H1 (cell line): ENCODE results near the gene DOCK9. TPM values are rescaled to one million over a fixed set of nuclear protein-coding genes. Genes with fewer than 3 reads are reported as not detected.

Experiments
- CTCF ChIA-PET: fragments of 300-600 bp; sonication (Branson Sonifier 250); formaldehyde crosslinking; loops from one replicate; lab custom pipeline; 2021; ENCODE audit not compliant: partially characterized antibody; lab: Charles Lee
- POLR2A ChIA-PET: fragments of 300-600 bp; sonication (Branson Sonifier 250); formaldehyde crosslinking; loops from one replicate; lab custom pipeline; 2021; ENCODE audit warnings: inconsistent platforms; ENCODE audit not compliant: partially characterized antibody; lab: Charles Lee
- DNase-seq, 2 experiments: peaks; one replicate each; pipeline versions ENCODE4 v3.0.0 to v3.0.0-alpha.2; 2010 to 2022; ENCODE audit warnings: low spot score in 2 of 2, low read depth in 1 of 2, mixed read lengths in 1 of 2
- FAIRE-seq: peaks from 2 replicates; lab custom pipeline; 2011; peaks lifted over from hg19 to GRCh38; lab: Jason Lieb, UNC
- H2AFZ ChIP-seq: 2 replicates; pipeline ENCODE4 v1.8.1; 2012; ENCODE audit warnings: low read length, inconsistent platforms
- H2AK5ac ChIP-seq: 2 replicates; pipeline ENCODE4 v1.6.1; 2013; ENCODE audit warnings: low read depth, low read length
- H2BK120ac ChIP-seq: replicated peaks from 2 replicates; pipeline ENCODE3; 2013; ENCODE audit warnings: low read depth, low read length, inconsistent platforms
- H2BK12ac ChIP-seq: 2 replicates; pipeline ENCODE4 v1.6.1; 2013; ENCODE audit warnings: low read depth, low read length
- H2BK15ac ChIP-seq: 2 replicates; pipeline ENCODE4 v1.6.1; 2013; ENCODE audit warnings: low read length
- H2BK20ac ChIP-seq: 2 replicates; pipeline ENCODE4 v1.6.1; 2013; ENCODE audit warnings: low read length
- H2BK5ac ChIP-seq: 2 replicates; pipeline ENCODE4 v1.6.1; 2013; ENCODE audit warnings: low read depth, low read length
- H3K14ac ChIP-seq: 2 replicates; pipeline ENCODE4 v1.6.1; 2013; ENCODE audit warnings: inconsistent platforms; ENCODE audit not compliant: insufficient read length
- H3K18ac ChIP-seq: 2 replicates; pipeline ENCODE4 v1.6.1; 2013; ENCODE audit warnings: low read length; ENCODE audit errors: extremely low read depth
- H3K23ac ChIP-seq: 2 replicates; pipeline ENCODE4 v1.6.1; 2013; ENCODE audit warnings: inconsistent platforms; ENCODE audit not compliant: insufficient read length
- H3K23me2 ChIP-seq: 2 replicates; pipeline ENCODE4 v1.6.1; 2013; ENCODE audit warnings: low read depth, low read length
- H3K27ac ChIP-seq: 2 replicates; pipeline ENCODE4 v1.6.1; 2011; ENCODE audit warnings: low read depth, low read length, inconsistent platforms
- H3K27me3 ChIP-seq, 4 experiments: replicated peaks in 1 of 4; 1 replicate in 1 of 4; 2 replicates in 3 of 4; pipeline versions ENCODE4 v1.6.1 to v1.8.1; 2011 to 2013; ENCODE audit warnings: low read length in 3 of 4, mild to moderate bottlenecking in 3 of 4, inconsistent platforms in 2 of 4, mixed read lengths in 2 of 4, moderate library complexity in 1 of 4; ENCODE audit not compliant: control insufficient read depth in 3 of 4, insufficient read depth in 3 of 4; ENCODE audit errors: extremely low read depth in 1 of 4
- H3K36me3 ChIP-seq, 4 experiments: 2 replicates each; pipeline versions ENCODE4 v1.6.1 to v1.8.1; 2011 to 2013; ENCODE audit warnings: mild to moderate bottlenecking in 4 of 4, low read length in 3 of 4, moderate library complexity in 2 of 4, control low read depth in 1 of 4, inconsistent platforms in 1 of 4; ENCODE audit not compliant: insufficient read depth in 4 of 4, control insufficient read depth in 2 of 4
- H3K4ac ChIP-seq: replicated peaks from 2 replicates; pipeline ENCODE3; 2013; ENCODE audit warnings: low read length, low read depth, mixed read lengths, inconsistent platforms; ENCODE audit not compliant: insufficient read length
- H3K4me1 ChIP-seq, 4 experiments: replicated peaks in 1 of 4; 1 replicate in 1 of 4; 2 replicates in 3 of 4; pipeline versions ENCODE4 v1.6.1 to v1.8.1; 2011 to 2013; ENCODE audit warnings: low read length in 3 of 4, inconsistent platforms in 2 of 4, mixed read lengths in 1 of 4; ENCODE audit not compliant: insufficient read depth in 4 of 4, control insufficient read depth in 3 of 4
- H3K4me2 ChIP-seq, 2 experiments: 2 replicates each; pipeline versions ENCODE4 v1.6.1 to v1.8.1; 2011 to 2013; ENCODE audit warnings: low read depth in 2 of 2, low read length in 2 of 2, control low read depth in 1 of 2, inconsistent platforms in 1 of 2, mild to moderate bottlenecking in 1 of 2; ENCODE audit not compliant: insufficient read depth in 1 of 2
- H3K4me3 ChIP-seq, 4 experiments: fragments of 200-600, 300-600 bp in 1 of 4; sonication (generic), shearing (Covaris generic), sonication (Bioruptor Twin) in 1 of 4; 2 replicates each; pipeline versions ENCODE4 v1.5.1 to v1.8.1; 2011 to 2016; ENCODE audit warnings: low read length in 4 of 4, low read depth in 3 of 4, control low read depth in 2 of 4, inconsistent platforms in 2 of 4, mild to moderate bottlenecking in 2 of 4, mixed read lengths in 1 of 4, moderate library complexity in 1 of 4; ENCODE audit not compliant: insufficient read depth in 2 of 4; ENCODE audit errors: extremely low read depth in 1 of 4
- H3K56ac ChIP-seq: replicated peaks from 2 replicates; pipeline ENCODE3; 2013; ENCODE audit warnings: low read depth, mild to moderate bottlenecking, mixed read lengths, low read length, inconsistent platforms; ENCODE audit not compliant: insufficient read length
- H3K79me1 ChIP-seq: 2 replicates; pipeline ENCODE4 v1.6.1; 2013; ENCODE audit warnings: low read depth, low read length, control low read depth
- H3K79me2 ChIP-seq, 2 experiments: 2 replicates each; pipeline versions ENCODE4 v1.6.1 to v1.8.1; 2012 to 2013; ENCODE audit warnings: low read length in 2 of 2, mild to moderate bottlenecking in 2 of 2, inconsistent platforms in 1 of 2; ENCODE audit not compliant: insufficient read depth in 2 of 2, control insufficient read depth in 1 of 2
- H3K9ac ChIP-seq, 4 experiments: replicated peaks in 1 of 4; 1 replicate in 1 of 4; 2 replicates in 3 of 4; pipeline versions ENCODE4 v1.6.1 to v1.8.1; 2011 to 2013; ENCODE audit warnings: low read depth in 3 of 4, low read length in 3 of 4, control low read depth in 2 of 4, mild to moderate bottlenecking in 2 of 4, moderate library complexity in 2 of 4, inconsistent platforms in 1 of 4; ENCODE audit errors: extremely low read depth in 1 of 4
- H3K9me3 ChIP-seq, 2 experiments: 2 replicates each; pipeline versions ENCODE4 v1.6.1 to v1.8.1; 2012 to 2013; ENCODE audit warnings: mild to moderate bottlenecking in 2 of 2, moderate library complexity in 2 of 2, control low read depth in 1 of 2, inconsistent platforms in 1 of 2, low read depth in 1 of 2, low read length in 1 of 2, mixed read lengths in 1 of 2; ENCODE audit not compliant: insufficient read depth in 2 of 2
- H4K20me1 ChIP-seq, 2 experiments: replicated peaks in 1 of 2; 2 replicates each; pipeline versions ENCODE3 to v1.8.1; 2011 to 2013; ENCODE audit warnings: inconsistent platforms in 2 of 2, low read length in 2 of 2, mild to moderate bottlenecking in 1 of 2; ENCODE audit not compliant: insufficient read depth in 2 of 2, control insufficient read depth in 1 of 2
- H4K5ac ChIP-seq: 2 replicates; pipeline ENCODE4 v1.6.1; 2013; ENCODE audit warnings: low read length, low read depth, mixed read lengths, inconsistent platforms; ENCODE audit not compliant: insufficient read length
- H4K8ac ChIP-seq: 2 replicates; pipeline ENCODE4 v1.8.0; 2013; ENCODE audit warnings: mild to moderate bottlenecking, moderate library complexity, low read length, inconsistent platforms; ENCODE audit not compliant: insufficient read depth; ENCODE audit errors: extremely low read depth
- H4K91ac ChIP-seq: replicated peaks from 2 replicates; pipeline ENCODE3; 2013; ENCODE audit warnings: low read length, mixed read lengths, inconsistent platforms; ENCODE audit not compliant: insufficient read length
- BRCA1 ChIP-seq: IDR thresholded peaks from 2 replicates; pipeline ENCODE4 v1.6.1; 2012; ENCODE audit warnings: low read depth, low read length, improper control_type of control experiment
- CBX5 ChIP-seq: fragments of 300-800, 300-1000 bp; sonication (generic); IDR thresholded peaks from 2 replicates; pipeline ENCODE4 v1.7.1; 2016; ENCODE audit warnings: antibody characterized with exemption, low read length, low read depth
- CEBPB ChIP-seq: IDR thresholded peaks from 2 replicates; pipeline ENCODE4 v1.6.1; 2012; ENCODE audit warnings: low read depth, low read length
- SRF ChIP-seq: IDR thresholded peaks from 2 replicates; pipeline ENCODE4 v1.6.1; 2011; ENCODE audit warnings: mild to moderate bottlenecking, low read depth, low read length, moderate library complexity
- TCF12 ChIP-seq: IDR thresholded peaks from 2 replicates; pipeline ENCODE4 v1.6.1; 2011; ENCODE audit warnings: low read depth, mild to moderate bottlenecking, low read length
- WGBS, 2 experiments: shearing (Covaris generic) in 1 of 2; methylation state at CpG; one replicate each; pipeline versions ENCODE4 v1.1.6 to v1.1.7; 2013 to 2015; ENCODE audit warnings: low lambda C conversion rate in 2 of 2, mixed read lengths in 2 of 2, inconsistent platforms in 1 of 2, low coverage in 1 of 2, missing lambda C conversion rate in 1 of 2; ENCODE audit not compliant: insufficient replicate concordance in 2 of 2, insufficient coverage in 1 of 2, insufficient read length in 1 of 2; ENCODE audit errors: extremely low coverage in 1 of 2, missing lambda C conversion rate in 1 of 2; 5-methylcytosine and 5-hydroxymethylcytosine counted together
- polyA plus RNA-seq, 7 experiments: library from polyadenylated mRNA; depleted of rRNA in 3 of 7; stranded (reverse) in 5 of 7; unstranded in 2 of 7; fragments of >200 nt in 5 of 7; fragments of 200-250 nt in 2 of 7; gene quantifications; 1 replicate in 5 of 7; 2 replicates in 1 of 7; 4 replicates in 1 of 7; pipeline versions ENCODE4 v1.2.1 to v1.2.3, GENCODE V29; 2011 to 2013; ENCODE audit warnings: missing spikeins in 2 of 7, mixed read lengths in 2 of 7
- total RNA-seq: library from RNA; stranded (reverse); fragmentation: NEBNext Ultra II Directional; extraction: Animal tissue kit (Norgen Biotek cat#: 25700); gene quantifications from 2 replicates; pipeline ENCODE4 v1.2.1, GENCODE V29; 2021
- TF ChIP-seq, protein P1 (sequence below), 3 experiments: IDR thresholded peaks; 1 replicate in 2 of 3; 2 replicates in 1 of 3; pipeline versions ENCODE4 v1.5.1 to v1.6.1; 2011; ENCODE audit warnings: low read length in 3 of 3, mild to moderate bottlenecking in 3 of 3, inconsistent platforms in 2 of 3, low read depth in 1 of 3, moderate library complexity in 1 of 3; ENCODE audit not compliant: insufficient read depth in 1 of 3; ENCODE audit errors: control extremely low read depth in 1 of 3
- TF ChIP-seq, protein P2 (sequence below): IDR thresholded peaks from 2 replicates; pipeline ENCODE4 v1.6.1; 2012; ENCODE audit warnings: inconsistent platforms

DOCK9 gene
- total and polyA plus RNA-seq, 2 of the 8 experiments (the other 6 are each of a cell fraction or from before 2014, with no cell fraction given), result 21.6 to 31.5 TPM

DNA sequence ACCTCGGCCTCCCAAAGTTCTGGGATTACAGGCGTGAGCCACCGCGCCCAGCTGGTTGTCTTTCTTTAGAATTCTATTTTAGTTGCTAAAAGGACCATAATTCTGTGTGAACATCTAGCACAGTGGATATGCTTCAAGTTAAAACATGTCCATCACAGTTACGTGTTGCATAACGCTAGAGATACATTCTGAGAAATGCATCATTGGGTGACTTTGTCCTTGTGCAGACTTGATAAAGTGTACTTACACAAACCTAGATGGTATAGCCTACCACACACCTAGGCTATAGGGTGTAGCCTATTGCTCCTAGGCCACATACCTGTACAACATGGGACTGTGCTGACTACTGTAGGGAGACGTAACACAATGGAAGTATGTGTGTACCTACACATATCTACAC is 35.4 kb downstream of the DOCK9 start:
- Histone ChIP-seq H3K9ac (no peak overlapping the region), H2BK5ac (0 out of 2 replicates have a peak overlapping the region, but pooled peaks have one; percentile 44), H2BK120ac (no peak overlapping the region), H3K4me1 (peaks cover 1 to 13% (median 12%) of the 10 kb centered on the region in 4 experiments), H3K4me3 (no peak overlapping the region), H3K36me3 (no peaks in the 10 kb centered on the region), H2AK5ac (no peak overlapping the region), H4K5ac (no peak overlapping the region), H4K8ac (no peak overlapping the region), H3K14ac (no peak overlapping the region), H4K20me1 (no peaks in the 10 kb centered on the region), H2AFZ (no peak overlapping the region), H3K9me3 (no peaks in the 10 kb centered on the region), H3K18ac (no peak overlapping the region), H2BK12ac (peak overlapping the region; percentile 72; the same call in 1 of the 2 replicates), H3K56ac (no peak overlapping the region), H3K23ac (no peak overlapping the region), H3K79me1 (no peaks in the 10 kb centered on the region), H2BK20ac (no peak overlapping the region), H2BK15ac (peak overlapping the region; percentile 21; the same call in 1 of the 2 replicates), H3K79me2 (no peaks in the 10 kb centered on the region), H3K27me3 (no peaks in the 10 kb centered on the region), H3K4me2 (no peak overlapping the region), H4K91ac (no peak overlapping the region), H3K27ac (no peak overlapping the region), H3K23me2 (no peaks in the 10 kb centered on the region), H3K4ac (no peak overlapping the region)
- no peak for FAIRE-seq
- CTCF ChIA-PET, result interaction anchor here (0.7 to 0.9 kb wide), 2 partner anchors 29 to 64 kb away, joined by 3 read pairs; no protein-coding TSS in a partner anchor
- POLR2A ChIA-PET, result no interaction called here
- TF ChIP-seq CBX5 (no peak), BRCA1 (no peak), CEBPB (no peak), TCF12 (no peak), SRF (no peak)
- TF ChIP-seq, protein P1, sequence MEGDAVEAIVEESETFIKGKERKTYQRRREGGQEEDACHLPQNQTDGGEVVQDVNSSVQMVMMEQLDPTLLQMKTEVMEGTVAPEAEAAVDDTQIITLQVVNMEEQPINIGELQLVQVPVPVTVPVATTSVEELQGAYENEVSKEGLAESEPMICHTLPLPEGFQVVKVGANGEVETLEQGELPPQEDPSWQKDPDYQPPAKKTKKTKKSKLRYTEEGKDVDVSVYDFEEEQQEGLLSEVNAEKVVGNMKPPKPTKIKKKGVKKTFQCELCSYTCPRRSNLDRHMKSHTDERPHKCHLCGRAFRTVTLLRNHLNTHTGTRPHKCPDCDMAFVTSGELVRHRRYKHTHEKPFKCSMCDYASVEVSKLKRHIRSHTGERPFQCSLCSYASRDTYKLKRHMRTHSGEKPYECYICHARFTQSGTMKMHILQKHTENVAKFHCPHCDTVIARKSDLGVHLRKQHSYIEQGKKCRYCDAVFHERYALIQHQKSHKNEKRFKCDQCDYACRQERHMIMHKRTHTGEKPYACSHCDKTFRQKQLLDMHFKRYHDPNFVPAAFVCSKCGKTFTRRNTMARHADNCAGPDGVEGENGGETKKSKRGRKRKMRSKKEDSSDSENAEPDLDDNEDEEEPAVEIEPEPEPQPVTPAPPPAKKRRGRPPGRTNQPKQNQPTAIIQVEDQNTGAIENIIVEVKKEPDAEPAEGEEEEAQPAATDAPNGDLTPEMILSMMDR (IDR thresholded peaks at IDR 0.05; ENCODE audit: control extremely low read depth in 1 of 3, insufficient read depth in 1 of 3, low read depth in 1 of 3, low read length in 3 of 3), result no peak
- TF ChIP-seq, protein P2, sequence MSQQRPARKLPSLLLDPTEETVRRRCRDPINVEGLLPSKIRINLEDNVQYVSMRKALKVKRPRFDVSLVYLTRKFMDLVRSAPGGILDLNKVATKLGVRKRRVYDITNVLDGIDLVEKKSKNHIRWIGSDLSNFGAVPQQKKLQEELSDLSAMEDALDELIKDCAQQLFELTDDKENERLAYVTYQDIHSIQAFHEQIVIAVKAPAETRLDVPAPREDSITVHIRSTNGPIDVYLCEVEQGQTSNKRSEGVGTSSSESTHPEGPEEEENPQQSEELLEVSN, result no peak
- no peak for DNase-seq
- WGBS, 2 experiments, result 92% methylated on average over 7 of the region's 7 CpGs; no CpG with 5 or more reads in 1 of the 2 experiments
